ENCODE results near the gene DHX16.

DHX16 gene

GRCh38 chr6:30646450-30647241, 26.2 kb downstream of the DHX16 start, which contains the start of gene C6orf136:
C6orf136 (plus strand) TSS chr6:30647133; CDS start chr6:30647232, 99 bp downstream.
- peak within 1 kb of the TSS; percentile 94 for H3K27ac ChIP-seq
- TF ChIP-seq CTCF (conservative IDR thresholded peaks at IDR 0.05): no peak

GRCh38 chr6:30645989-30646388, 26.8 kb downstream of the DHX16 start:
- H3K27ac ChIP-seq: peak overlapping the region; percentile 94; the same call in 1 of the 2 replicates

GRCh38 chr6:30644769-30645168, 28.0 kb downstream of the DHX16 start:
- no peak overlapping the region for H3K27ac ChIP-seq
- no peak for TF ChIP-seq CTCF (conservative IDR thresholded peaks at IDR 0.05)

More at GRCh38 chr6:30645989-30646388, 26.8 kb downstream of the DHX16 start:
- no peak for TF ChIP-seq CTCF (conservative IDR thresholded peaks at IDR 0.05)

- no peak for TF ChIP-seq CTCF (conservative IDR thresholded peaks at IDR 0.05)
- H3K27ac ChIP-seq: no peak overlapping the region
Observed at GRCh38 chr6:30643656-30644055, 29.1 kb downstream of the DHX16 start.

- TF ChIP-seq CTCF (conservative IDR thresholded peaks at IDR 0.05): no peak
- no peak overlapping the region for H3K27ac ChIP-seq
Observed at GRCh38 chr6:30641048-30641447, 31.8 kb downstream of the DHX16 start.

- H3K27ac ChIP-seq: no peak overlapping the region
- peak; percentile 23; the same call in 1 of the 2 replicates for TF ChIP-seq CTCF (conservative IDR thresholded peaks at IDR 0.05)
Observed at GRCh38 chr6:30640481-30640880, 32.3 kb downstream of the DHX16 start.

- no peak overlapping the region for H3K27ac ChIP-seq
- TF ChIP-seq CTCF (conservative IDR thresholded peaks at IDR 0.05): no peak
Observed at GRCh38 chr6:30635834-30636233, 37.0 kb downstream of the DHX16 start.

All from VCaP (cell line).